ENCODE data around the gene TACR1.

DNA sequence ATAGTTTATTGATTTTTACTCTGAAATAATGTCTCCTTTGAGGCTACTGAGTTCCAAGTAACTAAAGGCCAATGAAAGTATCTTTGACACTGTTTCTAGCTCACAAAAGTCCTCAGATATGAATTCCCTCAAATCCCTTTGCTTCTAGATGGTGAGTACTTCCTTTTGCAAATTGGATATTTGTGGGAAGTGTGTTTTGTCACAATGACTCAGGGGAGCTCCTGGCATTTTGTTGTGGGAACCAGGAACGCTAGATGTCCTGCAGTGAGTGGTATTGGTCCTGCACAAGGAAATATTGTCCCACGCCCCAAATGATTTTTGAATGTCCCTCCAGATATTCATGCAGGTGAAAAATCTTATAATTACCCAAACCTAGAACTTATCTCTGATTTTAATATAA, 24.3 kb downstream of the TACR1 start:
- TF ChIP-seq, protein P1, sequence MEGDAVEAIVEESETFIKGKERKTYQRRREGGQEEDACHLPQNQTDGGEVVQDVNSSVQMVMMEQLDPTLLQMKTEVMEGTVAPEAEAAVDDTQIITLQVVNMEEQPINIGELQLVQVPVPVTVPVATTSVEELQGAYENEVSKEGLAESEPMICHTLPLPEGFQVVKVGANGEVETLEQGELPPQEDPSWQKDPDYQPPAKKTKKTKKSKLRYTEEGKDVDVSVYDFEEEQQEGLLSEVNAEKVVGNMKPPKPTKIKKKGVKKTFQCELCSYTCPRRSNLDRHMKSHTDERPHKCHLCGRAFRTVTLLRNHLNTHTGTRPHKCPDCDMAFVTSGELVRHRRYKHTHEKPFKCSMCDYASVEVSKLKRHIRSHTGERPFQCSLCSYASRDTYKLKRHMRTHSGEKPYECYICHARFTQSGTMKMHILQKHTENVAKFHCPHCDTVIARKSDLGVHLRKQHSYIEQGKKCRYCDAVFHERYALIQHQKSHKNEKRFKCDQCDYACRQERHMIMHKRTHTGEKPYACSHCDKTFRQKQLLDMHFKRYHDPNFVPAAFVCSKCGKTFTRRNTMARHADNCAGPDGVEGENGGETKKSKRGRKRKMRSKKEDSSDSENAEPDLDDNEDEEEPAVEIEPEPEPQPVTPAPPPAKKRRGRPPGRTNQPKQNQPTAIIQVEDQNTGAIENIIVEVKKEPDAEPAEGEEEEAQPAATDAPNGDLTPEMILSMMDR (conservative IDR thresholded peaks at IDR 0.05; ENCODE audit: low read depth, low read length) = no peak
- TF ChIP-seq FOS (IDR thresholded peaks at IDR 0.05; ENCODE audit: low read depth, low read length) (no peak), RAD21 (IDR thresholded peaks at IDR 0.05; ENCODE audit: low read length) (no peak), POLR2A (IDR thresholded peaks at IDR 0.05; ENCODE audit: low read depth, low read length) (no peak), MAFK (IDR thresholded peaks at IDR 0.05; ENCODE audit: low read depth, low read length) (no peak), RFX5 (IDR thresholded peaks at IDR 0.05; ENCODE audit: low read depth, low read length) (no peak)
- TF ChIP-seq, protein P2, sequence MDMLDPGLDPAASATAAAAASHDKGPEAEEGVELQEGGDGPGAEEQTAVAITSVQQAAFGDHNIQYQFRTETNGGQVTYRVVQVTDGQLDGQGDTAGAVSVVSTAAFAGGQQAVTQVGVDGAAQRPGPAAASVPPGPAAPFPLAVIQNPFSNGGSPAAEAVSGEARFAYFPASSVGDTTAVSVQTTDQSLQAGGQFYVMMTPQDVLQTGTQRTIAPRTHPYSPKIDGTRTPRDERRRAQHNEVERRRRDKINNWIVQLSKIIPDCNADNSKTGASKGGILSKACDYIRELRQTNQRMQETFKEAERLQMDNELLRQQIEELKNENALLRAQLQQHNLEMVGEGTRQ (IDR thresholded peaks at IDR 0.05; ENCODE audit: low read depth, low read length) = no peak
